Activated effector memory CD4-positive, alpha-beta T cell treated with anti-CD3 and anti-CD28 coated beads, Interleukin-2, amount 50 U/mL, for 16 hours (primary cell): ENCODE measurements around the gene KLK10.
"Not testable (repeated sequence)": the region's sequence is repeated elsewhere in the genome, so short reads cannot be mapped to it uniquely, and the experiment has no call there.

Experiments
- DNase-seq: peaks from one replicate; pipeline ENCODE4 v3.0.0-alpha.2; 2020

Gene KLK10

GRCh38 chr19:51000981-51001380 is 18.5 kb downstream of the KLK10 start:
- no peak for DNase-seq

- DNase-seq, result no peak
Observed at GRCh38 chr19:51000426-51000825, 19.1 kb downstream of the KLK10 start.

- DNase-seq, result no peak
Observed at GRCh38 chr19:50998686-50999085, 20.8 kb downstream of the KLK10 start.

GRCh38 chr19:50998061-50998460 is 21.4 kb downstream of the KLK10 start:
- no peak for DNase-seq

GRCh38 chr19:50994129-50994528 is 25.4 kb downstream of the KLK10 start:
- no peak for DNase-seq

GRCh38 chr19:50992666-50993035 is 26.9 kb downstream of the KLK10 start:
- no peak for DNase-seq

- not testable (repeated sequence) for DNase-seq
Observed at GRCh38 chr19:50984416-50984815, 35.1 kb downstream of the KLK10 start.

GRCh38 chr19:50983625-50984292 is 35.8 kb downstream of the KLK10 start, which contains the start of gene KLK7:
KLK7 (minus strand) TSS chr19:50983917; CDS start chr19:50982399, 1,518 bp downstream.
- DNase-seq, result no peak

GRCh38 chr19:50982186-50982585 is 37.3 kb downstream of the KLK10 start:
- no peak for DNase-seq

- no peak for DNase-seq
Observed at GRCh38 chr19:50981587-50982146, 37.8 kb downstream of the KLK10 start.

- DNase-seq, result no peak
Observed at GRCh38 chr19:50980208-50980607, 39.3 kb downstream of the KLK10 start.

- no peak for DNase-seq
Observed at GRCh38 chr19:50979758-50980157, 39.8 kb downstream of the KLK10 start.

- DNase-seq, result no peak
Observed at GRCh38 chr19:50978772-50979390, 40.6 kb downstream of the KLK10 start.

GRCh38 chr19:50977626-50978025 is 41.9 kb downstream of the KLK10 start:
- no peak for DNase-seq

GRCh38 chr19:50975766-50976165 is 43.7 kb downstream of the KLK10 start:
- no peak for DNase-seq

GRCh38 chr19:50974702-50975556 is 44.6 kb downstream of the KLK10 start:
- no peak for DNase-seq

- no peak for DNase-seq
Observed at GRCh38 chr19:50972795-50973376, 46.6 kb downstream of the KLK10 start.

- not testable (repeated sequence) for DNase-seq
Observed at GRCh38 chr19:50969810-50970209, 49.7 kb downstream of the KLK10 start.

GRCh38 chr19:50969413-50969760 is 50.1 kb downstream of the KLK10 start, which contains the start of gene KLK6:
KLK6 (minus strand) TSS chr19:50969591; CDS start chr19:50968104, 1,487 bp downstream.
- DNase-seq, result no peak

- DNase-seq, result no peak
Observed at GRCh38 chr19:50968716-50969412, 50.6 kb downstream of the KLK10 start.

- no peak for DNase-seq
Observed at GRCh38 chr19:50967929-50968715, 51.4 kb downstream of the KLK10 start.

GRCh38 chr19:50964266-50964665 is 55.2 kb downstream of the KLK10 start:
- DNase-seq, result no peak
